Heart left ventricle (tissue), 16 donors: ENCODE results near the gene QPRT. TPM values are rescaled to one million over a fixed set of nuclear protein-coding genes. Genes with fewer than 3 reads are reported as not detected.
A peak's percentile ranks its signal among the peaks of the same experiment; 100 is the strongest.
"Not testable (repeated sequence)": the region's sequence is repeated elsewhere in the genome, so short reads cannot be mapped to it uniquely, and the experiment has no call there.

ENCODE experiments used
- ATAC-seq, 4 donors: fragments of 200-7000 bp; cut with Tn5 transposase; one replicate each; pipeline ENCODE4 v1.9.1; 2020 to 2022; ENCODE audit warnings: moderate library complexity in 4 of 4, mild to moderate bottlenecking in 3 of 4, moderate number of reproducible peaks in 1 of 4
- DNase-seq, 5 donors: peaks; one replicate each; pipeline ENCODE4 v3.0.0-alpha.2; 2020
- H3K27ac ChIP-seq, 12 donors: fragments of 200-600 bp; sonication (generic) in 4 of 12; one replicate each; pipeline versions ENCODE4 v1.5.0 to v1.8.0; 2016 to 2022; ENCODE audit warnings: mild to moderate bottlenecking in 2 of 12
- H3K27me3 ChIP-seq, 9 donors: fragments of 200-600 bp; sonication (generic) in 2 of 9; one replicate each; pipeline versions ENCODE4 v1.5.1 to v1.8.0; 2016 to 2022; ENCODE audit warnings: mild to moderate bottlenecking in 3 of 9
- H3K36me3 ChIP-seq, 9 donors: fragments of 200-600 bp; sonication (generic) in 2 of 9; one replicate each; pipeline versions ENCODE4 v1.5.0 to v1.8.0; 2018 to 2022; ENCODE audit warnings: mild to moderate bottlenecking in 2 of 9
- H3K4me1 ChIP-seq, 12 donors: fragments of 200-600 bp; sonication (generic) in 4 of 12; one replicate each; pipeline versions ENCODE4 v1.5.0 to v1.8.0; 2016 to 2022; ENCODE audit warnings: mild to moderate bottlenecking in 3 of 12
- H3K4me3 ChIP-seq, 12 donors: fragments of 200-600 bp; sonication (generic) in 4 of 12; one replicate each; pipeline versions ENCODE4 v1.5.0 to v1.8.0; 2017 to 2022; ENCODE audit warnings: mild to moderate bottlenecking in 9 of 12, moderate library complexity in 4 of 12
- H3K9me3 ChIP-seq, 12 donors: fragments of 200-600 bp; sonication (generic) in 4 of 12; one replicate each; pipeline versions ENCODE4 v1.5.0 to v1.8.0; 2016 to 2022; ENCODE audit warnings: mild to moderate bottlenecking in 1 of 12
- POLR2A ChIP-seq, 2 donors: fragments of 450-650 bp; IDR thresholded peaks; one replicate each; pipeline ENCODE4 v1.6.1; 2017; ENCODE audit warnings: antibody characterized with exemption in 2 of 2, mild to moderate bottlenecking in 2 of 2, moderate library complexity in 2 of 2
- WGBS, 4 donors: extraction: QIAGEN DNeasy Blood & Tissue Kit in 2 of 4; methylation state at CpG; one replicate each; pipeline versions ENCODE4 v1.1.5 to v1.1.7; 2013 to 2018; 5-methylcytosine and 5-hydroxymethylcytosine counted together
- intact Hi-C, 10 donors: fragments of 100-400 bp; cut with DNase I; formaldehyde crosslinking; loops; one replicate each; pipeline versions ENCODE4 v1.11.1 to v1.14.2; 2022
- long read RNA-seq, 3 donors: library from polyadenylated mRNA; unstranded; transcript quantifications; one replicate each; pipeline ENCODE4 v2.0.0, GENCODE V29; 2020 to 2021
- polyA plus RNA-seq, 2 donors: library from polyadenylated mRNA; stranded (reverse); fragments of 200-250 nt; gene quantifications; one replicate each; pipeline ENCODE4 v1.2.3, GENCODE V29; 2013
- total RNA-seq, 9 donors: library from RNA; depleted of rRNA in 2 of 9; stranded (reverse); fragments of >200 nt in 2 of 9; fragmentation: NEBNext Ultra II Directional in 3 of 9; extraction: Animal tissue kit (Norgen Biotek cat#: 25700) in 3 of 9; gene quantifications; one replicate each; pipeline versions ENCODE4 v1.1.0 to v1.2.4, GENCODE V29; 2016 to 2023
- TF ChIP-seq, protein P1 (sequence below), 12 donors: fragments of 200-600 bp; sonication (generic) in 4 of 12; IDR thresholded peaks; one replicate each; pipeline versions ENCODE4 v1.5.0 to v1.8.0; 2018 to 2022; ENCODE audit warnings: antibody characterized with exemption in 12 of 12, mild to moderate bottlenecking in 5 of 12
- donor health status: ischemic (EF 13 %, LVEDD 7.1; RV severe dilation, severe dysfunction).
- donor health status: healthy with polysubstance abuse.
- donor health status: DM: no; HTN: yes; CAD: no.
- donor health status: DM: no; HTN: no; CAD: no.
- donor health status: ischemic (EF 25% LVEDD 6.9; RV normal size, moderate dysfunction).
- donor health status: ischemic (EF 25% LVEDD 5.7; RV mildly dilated, moderate dysfunction).
- donor health status: healthy.
- donor health status: DM: yes; HTN: yes; CAD: no.
- donor health status: ischemic (EF 35%, LVEDD 5.7; RV mildly dilated, moderate dysfunction).
- donor health status: nonischemic (EF 11% LVEDD 7.7; RV severe dilation, severe dysfunction).
- donor health status: DM: yes; HTN: yes; CAD: no.
- donor health status: PGD.
- donor health status: ischemic (EF 29% LVEDD 5.4; RV normal size, mild dysfunction).
- donor health status: nonischemic (EF 23%, LVEDD 6.1; RV moderate dilation, normal function).

QPRT gene
- total RNA-seq (10 to 100 TPM; 14.0 to 36.5 (median 23.6) TPM), polyA plus RNA-seq (10 to 100 TPM in 1 of 2 donors, 1 to 10 TPM in 1; 3.6 to 19.6 TPM)
- long read RNA-seq, donor 1, transcript QPRT-202 (4 exons, 2,343 nt), result major isoform, 38 of 51 reads
- long read RNA-seq, donor 1, partial matches to known transcripts, result 8 of 51 reads
- long read RNA-seq, donor 1, other reads (novel, unspliced or antisense), result 4 of 51 reads
- long read RNA-seq, donor 2, transcript QPRT-202 (4 exons, 2,343 nt), result major isoform, 90 of 111 reads
- long read RNA-seq, donor 2, partial matches to known transcripts, result 8 of 111 reads
- long read RNA-seq, donor 2, other reads (novel, unspliced or antisense), result 13 of 111 reads
- long read RNA-seq, donor 3, transcript QPRT-202 (4 exons, 2,343 nt), result major isoform, 16 of 20 reads
- long read RNA-seq, donor 3, partial matches to known transcripts, result 3 of 20 reads
- long read RNA-seq, donor 3, other reads (novel, unspliced or antisense), result 1 of 20 reads

DNA sequence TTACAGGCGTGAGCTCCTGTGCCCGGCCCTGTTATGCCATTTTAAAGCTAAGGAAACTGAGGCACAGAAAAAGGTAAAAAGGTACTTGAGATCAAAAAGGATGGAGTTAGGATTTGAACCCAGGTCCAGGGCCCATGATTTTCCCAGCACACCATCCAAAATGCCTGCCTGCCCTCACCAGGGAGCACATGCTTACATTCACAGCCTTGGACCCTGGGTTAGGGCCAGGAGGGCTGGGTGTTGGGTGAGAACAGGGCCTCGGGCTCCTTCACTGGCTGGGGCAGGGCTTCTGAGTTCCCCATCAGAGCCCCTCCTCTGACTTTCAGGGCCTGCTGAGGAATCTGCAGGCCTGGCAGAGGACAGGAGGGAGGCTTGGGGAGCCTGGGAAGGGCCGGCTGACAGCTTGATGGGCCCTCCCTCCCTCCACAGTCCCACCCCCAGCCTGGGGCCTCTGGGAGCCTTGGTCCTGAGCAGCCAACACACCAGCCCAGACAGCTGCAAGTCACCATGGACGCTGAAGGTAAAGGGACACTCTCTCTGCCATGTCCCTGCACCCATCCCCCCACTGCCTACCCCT is at the start of gene QPRT:
Gene QPRT, plus strand, starts transcription at position 490 of the 577 bp plus-strand sequence. Its CDS starts 18 bp downstream, at position 508.
- Histone ChIP-seq H3K27ac (peak within 1 kb of the TSS in 9 of 12 donors; percentile 20 to 72 (median 56)), H3K27me3 (no peaks in the 10 kb centered on the region), H3K4me3 (peak within 1 kb of the TSS in 11 of 12 donors; percentile 14 to 59 (median 42)), H3K36me3 (peaks cover 0 to 3% (median 0%) of the 10 kb centered on the region in 9 donors), H3K4me1 (peaks cover 0 to 32% (median 5%) of the 10 kb centered on the region in 12 donors), H3K9me3 (no peaks in the 10 kb centered on the region)
- peak; percentile 53 to 86 (median 85) for ATAC-seq
- DNase-seq, result peak; percentile 45 to 73 (median 52)
- intact Hi-C loops, result no loop called here
- WGBS, 4 donors, result 47 to 52% (median 48%) methylated on average over 5 of the region's 5 CpGs
- no peak for TF ChIP-seq POLR2A (IDR thresholded peaks at IDR 0.05)
- TF ChIP-seq, protein P1, sequence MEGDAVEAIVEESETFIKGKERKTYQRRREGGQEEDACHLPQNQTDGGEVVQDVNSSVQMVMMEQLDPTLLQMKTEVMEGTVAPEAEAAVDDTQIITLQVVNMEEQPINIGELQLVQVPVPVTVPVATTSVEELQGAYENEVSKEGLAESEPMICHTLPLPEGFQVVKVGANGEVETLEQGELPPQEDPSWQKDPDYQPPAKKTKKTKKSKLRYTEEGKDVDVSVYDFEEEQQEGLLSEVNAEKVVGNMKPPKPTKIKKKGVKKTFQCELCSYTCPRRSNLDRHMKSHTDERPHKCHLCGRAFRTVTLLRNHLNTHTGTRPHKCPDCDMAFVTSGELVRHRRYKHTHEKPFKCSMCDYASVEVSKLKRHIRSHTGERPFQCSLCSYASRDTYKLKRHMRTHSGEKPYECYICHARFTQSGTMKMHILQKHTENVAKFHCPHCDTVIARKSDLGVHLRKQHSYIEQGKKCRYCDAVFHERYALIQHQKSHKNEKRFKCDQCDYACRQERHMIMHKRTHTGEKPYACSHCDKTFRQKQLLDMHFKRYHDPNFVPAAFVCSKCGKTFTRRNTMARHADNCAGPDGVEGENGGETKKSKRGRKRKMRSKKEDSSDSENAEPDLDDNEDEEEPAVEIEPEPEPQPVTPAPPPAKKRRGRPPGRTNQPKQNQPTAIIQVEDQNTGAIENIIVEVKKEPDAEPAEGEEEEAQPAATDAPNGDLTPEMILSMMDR (IDR thresholded peaks at IDR 0.05), result no peak

DNA sequence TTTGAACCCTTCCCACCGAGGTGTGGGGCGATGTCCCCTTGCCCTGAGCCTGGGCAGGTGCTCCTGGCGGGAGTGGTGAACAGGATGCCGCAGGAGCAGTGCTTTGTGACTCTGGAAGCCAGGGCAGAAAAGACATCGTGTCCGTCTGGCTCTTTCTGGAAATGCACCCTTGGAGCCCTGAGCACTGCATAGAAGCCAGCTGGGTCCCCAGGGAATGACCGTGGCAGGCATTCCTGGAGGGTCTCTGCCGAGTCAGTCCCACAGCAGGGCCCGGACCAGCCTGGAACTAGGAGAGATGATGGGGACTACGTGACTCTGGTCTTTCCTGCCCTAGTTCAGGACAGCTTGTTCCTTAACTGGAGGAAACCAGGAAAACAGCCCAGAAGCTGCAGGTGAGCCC is 49.7 kb upstream of the QPRT start:
- H3K36me3 ChIP-seq, H3K9me3 ChIP-seq, DNase-seq, H3K27me3 ChIP-seq, intact Hi-C loops, H3K4me1 ChIP-seq, H3K27ac ChIP-seq, H3K4me3 ChIP-seq: not testable (repeated sequence)
- 74 to 77% (median 76%) methylated on average over 7 to 10 of the region's 10 CpGs for whole genome bisulfite sequencing, 4 donors
- peak in 2 of 4 donors; percentile 13 to 25 for ATAC-seq

DNA sequence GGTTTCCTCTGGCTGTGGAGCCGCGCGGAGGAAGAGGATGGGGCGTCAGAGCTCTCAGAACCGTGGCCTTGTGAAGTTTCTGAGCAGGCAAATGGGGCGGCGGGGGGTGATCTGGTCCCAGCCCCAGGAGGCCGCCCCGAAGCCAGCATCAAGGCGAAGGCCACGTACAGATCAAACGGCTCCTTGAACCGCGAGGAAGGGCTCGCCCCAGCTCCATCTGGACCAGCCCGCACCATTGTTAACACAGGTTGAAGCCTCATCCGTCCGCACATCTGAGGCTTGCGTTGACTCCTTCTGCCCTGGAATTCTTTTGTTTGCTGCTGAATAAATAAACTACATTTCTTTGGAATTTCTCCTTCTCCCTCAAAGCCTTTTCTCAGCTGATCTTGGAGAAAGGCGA is 47.3 kb upstream of the QPRT start:
- DNase-seq, H3K27ac ChIP-seq, H3K27me3 ChIP-seq, H3K36me3 ChIP-seq, ATAC-seq, H3K4me1 ChIP-seq, H3K4me3 ChIP-seq, H3K9me3 ChIP-seq, intact Hi-C loops: not testable (repeated sequence)
- 63 to 80% (median 69%) methylated on average over 19 to 20 of the region's 20 CpGs for WGBS, 4 donors

DNA sequence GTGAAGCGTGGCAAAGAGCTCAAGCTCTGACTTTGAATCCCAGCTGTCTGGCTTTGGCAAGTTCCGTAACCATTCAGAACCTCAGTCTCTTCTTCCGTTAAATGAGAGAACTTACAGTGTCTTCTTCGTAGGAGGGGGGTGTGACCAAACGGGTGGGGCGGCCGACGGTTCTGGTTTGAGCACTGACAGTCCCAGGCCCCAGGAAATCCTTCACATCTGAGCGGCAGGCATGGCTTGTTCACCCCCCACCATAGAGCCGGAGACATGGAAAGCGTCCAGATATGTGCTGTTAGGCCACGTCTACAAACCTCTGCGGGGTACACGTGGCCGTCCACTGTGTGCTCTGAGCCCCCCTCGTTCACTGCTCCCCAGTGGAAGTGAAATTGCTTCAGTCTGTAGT is 43.1 kb upstream of the QPRT start:
- intact Hi-C loops, H3K4me3 ChIP-seq, ATAC-seq, DNase-seq, H3K36me3 ChIP-seq, H3K27me3 ChIP-seq, H3K4me1 ChIP-seq, H3K9me3 ChIP-seq, H3K27ac ChIP-seq: not testable (repeated sequence)
- 52 to 83% (median 73%) methylated on average over 7 to 15 of the region's 16 CpGs for WGBS, 4 donors

DNA sequence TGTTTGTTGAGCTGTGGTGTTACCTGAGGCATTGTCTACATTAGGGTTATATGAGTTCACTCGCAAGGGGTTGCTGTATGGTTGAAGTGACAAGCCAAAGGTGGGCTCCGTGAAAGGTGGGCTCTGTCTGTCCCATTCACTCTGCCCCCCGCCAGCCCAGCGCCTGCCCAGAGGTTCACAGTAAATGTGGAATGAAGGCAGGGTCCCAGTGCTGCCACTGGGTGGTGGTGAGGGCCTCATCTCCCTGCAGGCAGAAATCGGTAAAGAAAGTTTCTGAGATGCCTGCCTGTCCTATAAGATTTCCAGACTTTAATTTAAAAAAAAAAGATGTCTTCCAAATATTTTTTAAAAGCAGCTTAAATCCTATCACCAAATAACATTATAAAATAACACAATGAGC is 42.6 kb upstream of the QPRT start:
- H3K27me3 ChIP-seq, H3K4me3 ChIP-seq, intact Hi-C loops, H3K36me3 ChIP-seq, DNase-seq, H3K9me3 ChIP-seq, H3K4me1 ChIP-seq, H3K27ac ChIP-seq: not testable (repeated sequence)
- 0 to 41% (median 24%) methylated on average over 1 of the region's 5 CpGs for WGBS, 4 donors
- peak in 2 of 4 donors; percentile 29 to 44 for ATAC-seq

DNA sequence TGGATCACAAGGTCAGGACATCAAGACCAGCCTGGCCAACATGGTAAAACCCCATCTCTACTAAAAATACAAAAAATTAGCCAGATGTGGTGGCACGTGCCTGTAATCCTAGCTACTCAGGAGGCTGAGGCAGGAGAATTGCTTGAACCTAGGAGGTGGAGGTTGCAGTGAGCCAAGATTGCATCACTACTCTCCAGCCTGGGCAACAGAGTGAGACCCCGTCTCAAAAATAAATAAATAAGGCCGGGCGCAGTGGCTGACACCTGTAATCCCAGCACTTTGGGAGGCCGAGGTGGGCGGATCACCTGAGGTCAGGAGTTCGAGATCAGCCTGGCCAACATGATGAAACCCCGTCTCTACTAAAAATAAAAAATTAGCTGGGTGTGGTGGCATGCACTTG is 40.2 kb upstream of the QPRT start:
- ATAC-seq, H3K9me3 ChIP-seq, H3K4me3 ChIP-seq, H3K27ac ChIP-seq, intact Hi-C loops, H3K36me3 ChIP-seq, H3K4me1 ChIP-seq, H3K27me3 ChIP-seq, DNase-seq: not testable (repeated sequence)
- 96 to 98% (median 96%) methylated on average over 8 of the region's 8 CpGs for WGBS, 4 donors
